Right lobe of liver (tissue), 4 donors: ENCODE data around the gene TACC3.

Experiments used
- POLR2A ChIP-seq: fragments of 450-650 bp; IDR thresholded peaks from one replicate; pipeline ENCODE4 v1.6.1; 2017; ENCODE audit warnings: antibody characterized with exemption, mild to moderate bottlenecking
- TF ChIP-seq, protein P1 (sequence below), 4 donors: fragments of 200-600 bp in 3 of 4; fragments of 450-650 bp in 1 of 4; IDR thresholded peaks; one replicate each; pipeline versions ENCODE4 v1.5.1 to v1.8.0; 2016 to 2022; ENCODE audit warnings: antibody characterized with exemption in 4 of 4, mild to moderate bottlenecking in 2 of 4
- donor health status: DM: no; HTN: no; CAD: no.
- donor health status: DM: no; HTN: no; CAD: no.
- donor health status: DM: no; HTN: yes; CAD: no.

DNA sequence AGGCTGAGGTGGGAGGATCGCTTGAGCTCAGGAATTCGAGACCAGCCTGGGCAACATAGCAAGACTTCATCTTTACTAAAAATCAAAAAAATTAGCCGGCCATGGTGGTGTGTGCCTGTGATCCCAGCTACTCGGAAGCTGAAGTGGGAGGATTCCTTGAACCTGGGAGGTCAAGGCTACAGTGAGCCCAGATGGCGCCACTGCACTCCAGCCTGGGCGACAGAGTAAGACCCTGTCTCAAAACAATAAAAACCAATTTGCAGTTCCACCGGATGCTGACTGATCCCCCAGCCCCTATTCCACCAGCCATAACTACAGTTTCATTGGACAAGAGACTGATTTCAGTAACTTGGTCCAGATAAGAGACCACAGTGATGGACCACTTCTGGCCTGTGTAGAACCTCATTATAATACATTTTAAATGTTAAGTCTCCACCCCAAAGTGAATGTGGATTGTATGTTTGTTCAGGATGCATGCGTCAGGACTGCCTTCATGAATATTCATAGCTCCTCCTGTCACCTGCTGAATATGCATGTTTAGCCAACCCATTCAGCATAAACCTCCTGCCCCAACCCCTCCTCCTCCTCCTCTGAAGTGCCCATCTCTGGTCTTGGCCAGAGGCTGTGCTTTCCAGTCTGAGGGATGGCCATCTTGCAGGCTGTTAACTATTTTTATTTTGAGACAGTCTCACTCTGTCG lies 6.9 kb upstream of the TACC3 start:
- TF ChIP-seq POLR2A: no peak
- TF ChIP-seq, protein P1, sequence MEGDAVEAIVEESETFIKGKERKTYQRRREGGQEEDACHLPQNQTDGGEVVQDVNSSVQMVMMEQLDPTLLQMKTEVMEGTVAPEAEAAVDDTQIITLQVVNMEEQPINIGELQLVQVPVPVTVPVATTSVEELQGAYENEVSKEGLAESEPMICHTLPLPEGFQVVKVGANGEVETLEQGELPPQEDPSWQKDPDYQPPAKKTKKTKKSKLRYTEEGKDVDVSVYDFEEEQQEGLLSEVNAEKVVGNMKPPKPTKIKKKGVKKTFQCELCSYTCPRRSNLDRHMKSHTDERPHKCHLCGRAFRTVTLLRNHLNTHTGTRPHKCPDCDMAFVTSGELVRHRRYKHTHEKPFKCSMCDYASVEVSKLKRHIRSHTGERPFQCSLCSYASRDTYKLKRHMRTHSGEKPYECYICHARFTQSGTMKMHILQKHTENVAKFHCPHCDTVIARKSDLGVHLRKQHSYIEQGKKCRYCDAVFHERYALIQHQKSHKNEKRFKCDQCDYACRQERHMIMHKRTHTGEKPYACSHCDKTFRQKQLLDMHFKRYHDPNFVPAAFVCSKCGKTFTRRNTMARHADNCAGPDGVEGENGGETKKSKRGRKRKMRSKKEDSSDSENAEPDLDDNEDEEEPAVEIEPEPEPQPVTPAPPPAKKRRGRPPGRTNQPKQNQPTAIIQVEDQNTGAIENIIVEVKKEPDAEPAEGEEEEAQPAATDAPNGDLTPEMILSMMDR (IDR thresholded peaks at IDR 0.05): no peak
